Endothelial cell of hepatic sinusoid (primary cell): ENCODE results near the gene CDK5.

Source experiments
- in situ Hi-C: cut with HindIII; loops from 2 replicates; pipeline ENCODE4 v1.10.0; 2017; ENCODE audit warnings: low sequenced_read_pairs

CDK5 gene

DNA sequence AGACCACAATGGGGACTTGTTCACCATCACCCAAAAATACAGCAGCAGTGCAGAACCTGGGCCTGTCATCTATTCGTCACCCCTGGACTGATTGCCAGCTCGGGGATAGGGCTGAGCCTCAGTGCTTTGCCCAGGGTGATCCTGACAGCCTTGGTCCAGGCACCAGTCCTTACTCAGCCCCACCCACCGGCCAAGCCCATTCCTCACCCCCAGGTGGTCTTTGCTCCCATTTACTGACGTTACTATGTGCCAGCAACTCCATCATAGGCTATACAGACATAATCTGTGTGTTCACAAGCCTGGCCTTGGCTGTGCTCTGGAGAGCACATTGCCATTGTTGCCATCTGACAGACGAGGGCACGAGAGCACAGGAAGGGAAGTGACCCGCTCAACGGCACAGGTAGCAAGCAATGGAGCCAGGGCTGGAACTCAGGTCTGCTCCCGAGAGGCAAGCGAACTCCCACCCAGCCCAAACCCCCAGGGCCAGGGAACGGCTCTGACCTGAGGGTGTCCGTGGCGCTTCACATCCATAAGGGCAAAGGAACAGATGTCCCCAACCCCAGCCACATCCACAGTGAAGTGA, 40.2 kb downstream of the CDK5 start:
- in situ Hi-C loops: loop anchor here (10.0 kb wide), 1 partner anchor 63 kb away; no protein-coding TSS in a partner anchor

DNA sequence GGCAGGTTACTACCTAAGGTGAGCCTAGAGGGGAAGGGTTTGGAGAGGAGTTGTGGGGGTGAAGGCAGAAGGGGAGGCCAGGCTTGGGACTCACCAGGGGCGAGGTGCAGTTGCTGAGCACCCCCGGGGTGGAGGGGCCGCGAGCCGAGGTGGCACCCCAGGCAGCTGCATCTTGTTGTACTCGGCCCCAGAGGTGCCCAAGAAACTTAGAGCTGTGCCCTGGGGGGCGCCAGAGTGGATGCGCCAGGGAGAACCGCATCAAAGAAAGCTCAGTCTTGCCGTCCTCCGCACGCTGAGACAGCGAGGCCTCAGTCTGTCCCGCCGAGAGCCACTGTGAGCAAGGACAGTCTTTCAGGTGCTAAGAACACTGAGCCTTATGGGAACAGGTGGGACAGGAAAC, 40.8 kb downstream of the CDK5 start:
- in situ Hi-C loops: loop anchor here (10.0 kb wide), 1 partner anchor 62 kb away; no protein-coding TSS in a partner anchor

DNA sequence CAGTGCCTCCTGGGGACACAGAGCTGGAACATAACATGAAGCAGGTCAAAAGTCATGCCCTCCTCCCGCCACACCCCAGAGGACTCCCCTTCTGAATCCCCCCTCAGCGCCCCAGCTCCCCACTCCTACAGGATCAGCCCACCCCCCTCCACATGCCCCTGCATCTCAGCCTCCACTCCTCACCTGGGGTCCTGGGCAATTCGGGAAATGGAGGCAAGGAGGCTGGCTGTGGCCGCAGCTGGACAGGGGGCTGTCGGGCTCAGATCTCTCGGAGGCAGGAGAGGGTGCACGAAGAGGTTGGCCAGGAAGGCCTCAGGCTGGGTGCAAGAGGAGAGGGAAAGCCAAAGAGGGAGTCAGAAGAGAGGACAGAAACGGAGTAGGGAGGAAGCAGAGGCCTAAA, 41.2 kb downstream of the CDK5 start:
- in situ Hi-C loops: loop anchor here (10.0 kb wide), 1 partner anchor 62 kb away; no protein-coding TSS in a partner anchor

DNA sequence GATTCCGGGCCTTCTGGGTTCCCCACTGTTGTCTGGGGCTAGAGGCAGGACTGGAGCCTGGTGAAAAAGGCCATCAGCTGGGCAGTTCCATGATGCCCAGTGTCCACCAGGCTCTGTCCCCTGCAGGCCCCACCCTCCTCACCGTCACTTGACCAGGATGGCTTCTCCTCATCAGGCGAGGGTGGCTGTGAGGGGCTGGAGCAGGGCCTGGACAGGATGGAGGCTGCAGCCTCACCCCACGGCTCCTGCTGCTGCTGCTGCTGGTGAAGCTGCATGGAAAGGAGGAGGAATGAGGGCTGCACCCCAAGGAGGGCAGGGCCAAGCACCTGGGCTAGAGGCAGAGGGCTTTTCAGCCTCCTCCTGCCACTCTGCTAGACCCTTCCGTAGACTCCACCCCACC, 41.7 kb downstream of the CDK5 start:
- in situ Hi-C loops: loop anchor here (10.0 kb wide), 1 partner anchor 61 kb away; no protein-coding TSS in a partner anchor

DNA sequence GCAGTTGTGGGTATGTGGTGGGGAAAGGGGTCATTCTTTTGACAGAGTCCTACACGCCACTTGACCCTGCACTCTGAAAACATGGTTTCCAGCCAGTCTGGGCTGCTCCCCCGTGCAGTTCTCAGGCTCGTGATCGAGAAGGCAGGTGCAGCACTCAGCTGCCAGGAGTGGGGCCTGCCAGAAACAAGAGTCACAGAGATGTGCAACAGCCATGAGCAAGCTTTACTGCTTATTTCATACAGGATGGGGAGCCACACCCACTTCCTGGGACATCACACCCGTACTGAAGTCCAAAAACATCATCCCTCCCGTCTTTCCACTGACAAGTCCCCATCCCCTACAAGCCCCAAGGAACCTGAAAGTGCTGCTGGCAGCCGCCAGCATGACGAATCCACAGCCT, 42.7 kb downstream of the CDK5 start:
- in situ Hi-C loops: loop anchor here (5.0 to 10.0 kb wide), 2 partner anchors 60 to 132 kb away; no protein-coding TSS in a partner anchor

DNA sequence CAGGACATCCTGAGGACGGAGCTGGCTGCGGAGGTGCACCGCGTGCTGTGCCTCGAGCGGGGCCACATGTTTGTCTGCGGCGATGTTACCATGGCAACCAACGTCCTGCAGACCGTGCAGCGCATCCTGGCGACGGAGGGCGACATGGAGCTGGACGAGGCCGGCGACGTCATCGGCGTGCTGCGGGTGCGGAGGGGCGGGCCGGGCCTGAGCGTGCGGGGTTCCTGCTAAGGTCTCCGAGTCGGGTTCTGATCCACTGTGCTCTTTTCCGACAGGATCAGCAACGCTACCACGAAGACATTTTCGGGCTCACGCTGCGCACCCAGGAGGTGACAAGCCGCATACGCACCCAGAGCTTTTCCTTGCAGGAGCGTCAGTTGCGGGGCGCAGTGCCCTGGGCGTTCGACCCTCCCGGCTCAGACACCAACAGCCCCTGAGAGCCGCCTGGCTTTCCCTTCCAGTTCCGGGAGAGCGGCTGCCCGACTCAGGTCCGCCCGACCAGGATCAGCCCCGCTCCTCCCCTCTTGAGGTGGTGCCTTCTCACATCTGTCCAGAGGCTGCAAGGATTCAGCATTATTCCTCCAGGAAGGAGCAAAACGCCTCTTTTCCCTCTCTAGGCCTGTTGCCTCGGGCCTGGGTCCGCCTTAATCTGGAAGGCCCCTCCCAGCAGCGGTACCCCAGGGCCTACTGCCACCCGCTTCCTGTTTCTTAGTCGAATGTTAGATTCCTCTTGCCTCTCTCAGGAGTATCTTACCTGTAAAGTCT, 43.8 kb downstream of the CDK5 start:
- in situ Hi-C loops: loop anchor here (5.0 to 10.0 kb wide), 2 partner anchors 59 to 133 kb away; no protein-coding TSS in a partner anchor

DNA sequence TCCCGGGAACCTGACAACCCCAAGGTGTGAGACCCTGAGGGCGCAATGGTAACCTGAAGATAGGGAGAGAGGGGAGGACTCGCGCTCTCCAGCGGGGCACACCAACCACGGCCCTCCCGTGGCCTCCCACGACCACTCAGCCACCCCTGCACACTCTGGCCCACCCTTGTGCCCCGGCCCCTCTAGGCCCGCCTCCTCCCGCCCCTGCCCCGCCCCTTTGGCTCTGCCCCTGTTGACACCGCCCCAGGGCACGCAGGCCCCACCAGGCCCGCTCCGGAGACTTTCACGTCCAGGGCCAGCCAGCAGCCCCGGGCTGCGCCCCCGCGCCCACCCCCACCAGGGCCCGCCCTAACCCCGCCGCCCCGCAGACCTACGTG, 44.4 kb downstream of the CDK5 start:
- in situ Hi-C loops: loop anchor here (5.0 to 10.0 kb wide), 2 partner anchors 59 to 134 kb away; no protein-coding TSS in a partner anchor

DNA sequence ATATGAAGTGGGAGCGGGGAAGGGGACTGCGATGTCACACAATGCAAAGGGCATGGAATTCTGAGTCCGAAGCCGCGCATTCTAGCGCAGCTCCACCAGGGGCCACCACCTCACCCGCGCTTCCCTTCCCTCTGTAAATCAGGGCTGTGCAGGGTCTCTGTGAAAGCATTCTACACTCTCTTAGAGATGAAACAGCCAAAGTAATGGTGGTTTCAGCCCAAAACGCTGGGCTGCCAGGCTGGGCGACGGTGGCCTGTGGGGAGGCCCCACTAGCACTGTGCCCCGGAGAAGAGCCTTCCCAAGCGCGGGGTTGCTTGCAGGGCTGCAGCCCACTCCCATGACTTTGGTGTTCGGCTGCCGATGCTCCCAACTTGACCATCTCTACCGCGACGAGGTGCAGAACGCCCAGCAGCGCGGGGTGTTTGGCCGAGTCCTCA, 44.8 kb downstream of the CDK5 start:
- in situ Hi-C loops: loop anchor here (5.0 to 10.0 kb wide), 2 partner anchors 58 to 134 kb away; no protein-coding TSS in a partner anchor

DNA sequence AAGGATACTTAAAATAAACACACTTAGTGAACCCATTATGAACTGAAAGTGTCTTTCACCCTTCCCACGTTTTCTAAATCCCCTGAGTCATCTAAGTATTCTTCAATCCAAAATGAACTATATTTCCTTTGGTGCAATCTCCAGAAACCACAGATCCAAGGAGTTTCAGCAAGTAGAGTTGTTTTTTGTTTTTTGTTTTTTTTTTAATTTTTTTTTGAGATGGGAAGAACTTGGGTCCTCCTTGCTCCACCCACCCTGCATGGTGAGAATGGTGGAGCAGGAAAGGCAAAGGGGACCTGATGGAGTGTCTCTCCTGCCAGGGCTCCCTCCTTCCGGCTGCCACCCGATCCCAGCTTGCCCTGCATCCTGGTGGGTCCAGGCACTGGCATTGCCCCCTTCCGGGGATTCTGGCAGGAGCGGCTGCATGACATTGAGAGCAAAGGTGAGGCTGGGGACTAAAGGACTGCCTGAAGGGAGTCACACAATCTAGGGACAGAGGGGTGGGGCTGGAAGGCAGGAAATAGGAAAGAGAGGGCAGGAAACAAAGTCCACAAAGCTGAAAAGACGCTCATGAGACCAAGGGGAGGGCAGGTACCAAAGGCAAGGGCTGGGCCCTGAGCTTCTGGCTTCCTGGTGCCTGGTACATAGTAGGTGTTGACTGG, 45.5 kb downstream of the CDK5 start:
- in situ Hi-C loops: loop anchor here (5.0 to 10.0 kb wide), 2 partner anchors 57 to 135 kb away; no protein-coding TSS in a partner anchor

DNA sequence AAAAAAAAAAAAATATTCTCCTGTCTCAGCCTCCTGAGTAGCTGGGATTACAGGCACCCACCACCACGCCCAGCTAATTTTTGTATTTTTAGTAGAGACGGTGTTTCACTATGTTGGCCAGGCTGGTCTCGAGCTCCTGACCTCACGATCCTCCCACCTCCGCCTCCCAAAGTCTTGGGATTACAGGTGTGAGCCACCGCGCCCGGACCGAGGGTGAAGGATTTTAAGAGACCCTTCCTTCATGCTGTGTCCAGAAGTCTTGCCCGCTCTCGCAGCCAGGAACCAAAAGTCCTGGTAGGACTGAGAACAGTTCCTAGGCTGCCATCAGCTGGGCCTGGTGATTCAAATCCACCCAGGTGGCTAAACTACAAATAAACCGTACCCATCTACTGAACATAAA, 46.1 kb downstream of the CDK5 start:
- in situ Hi-C loops: loop anchor here (5.0 to 10.0 kb wide), 2 partner anchors 57 to 136 kb away; no protein-coding TSS in a partner anchor

DNA sequence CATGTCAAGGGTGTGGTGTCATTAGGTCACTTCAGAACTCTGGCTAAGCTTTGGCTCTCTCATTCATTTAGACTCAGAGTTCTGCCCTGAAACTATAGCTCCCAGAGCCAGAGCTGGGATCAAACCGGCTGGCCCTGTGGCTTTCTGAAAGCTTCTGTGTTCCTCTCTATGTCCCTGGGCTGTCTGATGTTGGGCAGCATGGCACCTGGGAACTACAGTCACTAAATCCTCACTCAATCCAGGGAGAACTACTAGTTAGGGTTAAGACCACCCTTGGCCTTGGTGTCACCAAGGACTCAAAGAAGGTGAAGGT, 46.6 kb downstream of the CDK5 start:
- in situ Hi-C loops: loop anchor here (5.0 to 10.0 kb wide), 2 partner anchors 56 to 136 kb away; no protein-coding TSS in a partner anchor

DNA sequence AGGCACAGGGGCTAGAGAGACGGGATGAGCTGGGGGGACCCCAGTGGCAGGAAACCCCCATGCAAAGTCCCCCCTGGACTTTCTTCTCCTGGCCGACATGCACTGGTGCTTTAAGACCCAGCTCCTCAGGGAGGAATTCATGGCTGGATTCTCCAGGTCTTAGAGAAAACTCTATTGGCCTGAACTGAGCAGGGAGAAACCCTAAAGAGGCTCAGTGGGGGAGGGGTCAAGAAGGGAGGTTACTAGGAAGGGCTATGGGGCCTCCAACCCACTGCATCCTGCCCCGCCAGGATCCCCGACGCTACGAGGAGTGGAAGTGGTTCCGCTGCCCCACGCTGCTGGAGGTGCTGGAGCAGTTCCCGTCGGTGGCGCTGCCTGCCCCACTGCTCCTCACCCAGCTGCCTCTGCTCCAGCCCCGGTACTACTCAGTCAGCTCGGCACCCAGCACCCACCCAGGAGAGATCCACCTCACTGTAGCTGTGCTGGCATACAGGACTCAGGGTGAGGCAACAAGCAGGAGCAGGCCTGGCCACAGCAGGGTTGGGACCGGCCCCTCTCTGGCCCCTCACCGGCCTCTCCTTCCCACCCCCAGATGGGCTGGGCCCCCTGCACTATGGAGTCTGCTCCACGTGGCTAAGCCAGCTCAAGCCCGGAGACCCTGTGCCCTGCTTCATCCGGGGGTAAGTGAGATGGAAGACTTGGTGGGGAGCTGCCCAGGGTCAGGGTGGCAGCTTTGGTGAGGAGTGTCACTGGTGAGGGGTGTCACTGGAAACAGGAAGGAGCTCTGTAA, 47.2 kb downstream of the CDK5 start:
- in situ Hi-C loops: loop anchor here (5.0 to 10.0 kb wide), 2 partner anchors 56 to 137 kb away; no protein-coding TSS in a partner anchor

DNA sequence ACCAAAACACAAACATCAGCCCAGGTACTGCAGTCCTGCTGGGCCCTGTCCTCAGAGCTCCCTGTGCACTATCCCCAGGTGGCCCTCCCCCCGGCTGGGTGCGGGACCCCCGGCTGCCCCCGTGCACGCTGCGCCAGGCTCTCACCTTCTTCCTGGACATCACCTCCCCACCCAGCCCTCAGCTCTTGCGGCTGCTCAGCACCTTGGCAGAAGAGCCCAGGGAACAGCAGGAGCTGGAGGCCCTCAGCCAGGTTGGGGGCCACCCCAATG, 47.7 kb downstream of the CDK5 start:
- in situ Hi-C loops: loop anchor here (5.0 to 10.0 kb wide), 2 partner anchors 55 to 137 kb away; no protein-coding TSS in a partner anchor

DNA sequence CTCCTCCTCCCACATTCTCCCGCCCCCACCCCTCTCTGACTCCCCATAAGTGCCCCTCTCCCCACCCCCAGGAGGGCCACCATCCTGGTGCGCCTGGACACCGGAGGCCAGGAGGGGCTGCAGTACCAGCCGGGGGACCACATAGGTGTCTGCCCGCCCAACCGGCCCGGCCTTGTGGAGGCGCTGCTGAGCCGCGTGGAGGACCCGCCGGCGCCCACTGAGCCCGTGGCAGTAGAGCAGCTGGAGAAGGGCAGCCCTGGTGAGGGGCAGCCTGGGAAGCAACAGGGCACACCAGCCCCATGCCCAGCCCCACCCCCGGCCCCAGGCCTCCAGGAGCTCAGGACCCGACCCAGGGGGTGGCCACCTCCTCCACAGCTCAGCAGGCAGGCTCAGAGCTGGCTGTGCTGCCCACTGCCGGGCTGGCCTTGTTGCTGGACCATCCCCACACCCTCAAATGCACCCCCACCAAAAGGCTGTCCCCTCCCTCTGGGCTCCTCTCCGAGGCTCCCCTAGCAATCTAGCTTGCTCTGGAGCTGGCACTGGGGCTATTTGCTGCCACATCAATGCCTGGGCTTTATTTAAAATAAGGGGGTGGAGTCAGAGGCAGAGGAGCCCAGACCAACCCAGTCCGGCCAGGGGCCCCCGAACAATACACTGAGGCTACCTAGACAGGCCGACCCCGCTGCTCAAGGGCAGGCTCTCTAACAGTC, 48.2 kb downstream of the CDK5 start:
- in situ Hi-C loops: loop anchor here (5.0 to 10.0 kb wide), 2 partner anchors 55 to 138 kb away; no protein-coding TSS in a partner anchor

DNA sequence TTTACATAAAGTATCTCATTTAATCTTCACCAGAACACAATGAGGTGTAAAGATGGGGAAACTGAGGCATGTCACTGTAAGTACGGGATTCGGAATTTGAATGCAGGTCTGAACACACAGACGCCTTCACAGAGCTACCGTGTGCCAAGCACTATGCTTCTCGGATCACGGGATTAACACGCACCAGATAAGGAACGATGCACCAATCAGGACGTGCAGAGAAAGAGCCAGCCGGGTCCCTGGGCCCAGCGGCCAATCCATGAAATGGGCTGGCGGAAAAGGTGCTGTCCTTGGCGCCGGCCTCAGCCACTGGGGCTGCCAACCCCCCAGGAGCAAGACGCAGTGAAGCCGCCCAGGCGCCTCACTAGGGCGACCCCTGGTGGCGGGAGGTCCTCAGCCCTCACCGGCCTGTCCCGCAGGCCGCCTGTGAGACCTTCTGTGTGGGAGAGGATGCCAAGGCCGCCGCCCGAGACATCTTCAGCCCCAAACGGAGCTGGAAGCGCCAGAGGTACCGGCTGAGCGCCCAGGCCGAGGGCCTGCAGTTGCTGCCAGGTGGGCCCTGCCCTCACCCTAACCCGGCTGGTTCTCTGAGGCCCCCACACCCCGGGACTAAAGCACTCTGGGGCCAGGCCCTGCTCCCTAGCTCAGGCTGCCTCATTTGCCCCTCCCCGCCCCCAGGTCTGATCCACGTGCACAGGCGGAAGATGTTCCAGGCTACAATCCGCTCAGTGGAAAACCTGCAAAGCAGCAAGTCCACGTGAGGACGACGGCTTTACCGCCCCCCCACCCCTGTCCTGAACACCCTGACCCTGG, 49.0 kb downstream of the CDK5 start:
- in situ Hi-C loops: no loop called here

DNA sequence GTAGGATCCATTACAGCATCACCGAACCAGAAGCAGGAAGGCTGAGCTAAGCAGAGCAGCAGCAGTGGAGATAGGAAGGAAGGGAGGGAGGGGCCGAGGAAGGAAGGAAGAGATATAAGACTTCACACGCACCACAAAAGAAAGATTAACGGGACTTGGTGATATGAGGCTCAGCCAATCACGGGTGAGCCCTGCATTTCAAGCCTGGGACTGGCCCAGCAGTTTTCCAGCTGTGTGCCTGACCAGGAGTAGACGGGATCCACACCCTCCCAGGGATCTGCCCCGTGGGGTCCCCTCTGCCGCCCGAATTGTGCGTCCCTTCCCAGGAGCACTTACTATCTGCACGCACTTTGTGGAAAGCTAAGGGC, 49.6 kb downstream of the CDK5 start:
- in situ Hi-C loops: no loop called here

DNA sequence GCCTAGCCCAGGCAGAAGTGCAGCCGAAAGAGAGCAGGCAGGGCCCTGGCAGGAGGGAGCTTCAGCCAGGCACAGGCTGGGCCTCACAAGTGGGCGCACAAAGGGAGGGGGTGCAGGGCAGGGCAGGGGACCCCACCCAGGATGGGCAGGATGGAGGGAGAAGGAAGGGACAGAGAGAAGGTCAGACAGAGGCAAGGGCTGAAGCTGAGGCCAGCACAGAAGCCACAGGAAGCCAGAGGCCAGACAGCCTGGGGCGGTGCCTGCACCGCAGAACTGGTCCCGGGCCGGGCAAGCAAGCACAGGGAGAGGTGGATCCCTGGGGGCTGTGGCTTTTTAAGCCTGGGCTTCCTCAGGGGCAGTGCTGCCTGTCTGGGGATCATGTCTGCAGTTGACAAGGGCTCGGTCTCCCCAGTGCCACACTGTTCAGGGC, 50.2 kb downstream of the CDK5 start:
- in situ Hi-C loops: no loop called here

DNA sequence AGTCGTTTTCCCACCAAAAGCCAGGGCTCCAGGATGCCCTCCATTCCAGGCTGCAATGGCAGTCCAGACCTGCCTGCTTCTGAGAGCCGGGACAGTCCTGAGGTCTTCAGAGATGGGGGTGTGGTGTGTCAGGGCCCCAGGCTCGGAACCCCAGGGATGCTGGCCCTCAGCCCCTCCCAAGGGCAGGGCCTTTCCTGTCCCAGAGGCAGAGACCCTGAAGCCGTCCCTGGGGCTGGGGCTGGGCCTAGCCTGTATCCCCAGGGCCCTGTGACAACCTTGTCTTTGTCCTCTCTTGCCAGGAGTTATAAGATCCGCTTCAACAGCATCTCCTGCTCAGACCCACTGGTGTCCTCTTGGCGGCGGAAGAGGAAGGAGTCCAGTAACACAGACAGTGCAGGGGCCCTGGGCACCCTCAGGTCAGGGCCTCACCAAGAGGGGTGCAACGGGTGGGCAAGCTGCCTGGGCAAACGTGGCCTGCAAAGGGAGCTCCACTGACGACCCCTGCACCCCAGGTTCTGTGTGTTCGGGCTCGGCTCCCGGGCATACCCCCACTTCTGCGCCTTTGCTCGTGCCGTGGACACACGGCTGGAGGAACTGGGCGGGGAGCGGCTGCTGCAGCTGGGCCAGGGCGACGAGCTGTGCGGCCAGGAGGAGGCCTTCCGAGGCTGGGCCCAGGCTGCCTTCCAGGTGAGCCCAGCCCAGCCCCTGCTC, 51.0 kb downstream of the CDK5 start:
- in situ Hi-C loops: no loop called here

DNA sequence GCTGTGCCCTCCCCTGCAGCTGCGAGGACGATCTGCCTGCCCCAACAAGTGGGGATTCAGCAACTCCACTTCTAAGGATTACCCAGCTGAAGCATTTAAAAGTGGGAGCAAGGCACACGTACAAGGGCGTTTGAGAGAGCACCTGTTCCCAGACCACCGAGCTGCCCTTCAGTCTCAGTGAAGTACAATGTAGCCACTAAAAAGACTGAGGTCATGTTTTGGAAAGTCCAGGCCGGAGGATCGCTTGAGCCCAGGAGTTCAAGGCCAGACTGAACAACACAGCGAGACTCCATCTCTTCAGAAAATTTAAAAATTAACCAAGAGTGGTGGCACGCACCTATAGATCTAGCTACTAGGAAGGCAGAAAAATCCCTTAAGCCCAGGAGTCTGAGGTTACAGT, 52.1 kb downstream of the CDK5 start:
- in situ Hi-C loops: no loop called here
